NB4 (cell line): Measurements from ENCODE around the gene APMAP.

Experiments
- DNase-seq: peaks from one replicate; pipeline ENCODE4 v3.0.0; 2010; ENCODE audit warnings: low read depth
- H3K4me3 ChIP-seq: one replicate; pipeline ENCODE4 v1.5.1; 2011; ENCODE audit warnings: mild to moderate bottlenecking, low read depth, low read length, moderate library complexity
- CTCF ChIP-seq: IDR thresholded peaks from one replicate; pipeline ENCODE4 v1.5.1; 2012; ENCODE audit warnings: low read depth, low read length
- MAX ChIP-seq: IDR thresholded peaks from 2 replicates; pipeline ENCODE4 v1.6.1; 2011; ENCODE audit warnings: low read depth, low read length
- MYC ChIP-seq: IDR thresholded peaks from 2 replicates; pipeline ENCODE4 v1.6.1; 2011; ENCODE audit warnings: low read depth, low read length
- POLR2A ChIP-seq: IDR thresholded peaks from 2 replicates; pipeline ENCODE4 v1.6.1; 2011; ENCODE audit warnings: mild to moderate bottlenecking; ENCODE audit not compliant: insufficient read length; ENCODE audit errors: extremely low read depth

APMAP gene

DNA sequence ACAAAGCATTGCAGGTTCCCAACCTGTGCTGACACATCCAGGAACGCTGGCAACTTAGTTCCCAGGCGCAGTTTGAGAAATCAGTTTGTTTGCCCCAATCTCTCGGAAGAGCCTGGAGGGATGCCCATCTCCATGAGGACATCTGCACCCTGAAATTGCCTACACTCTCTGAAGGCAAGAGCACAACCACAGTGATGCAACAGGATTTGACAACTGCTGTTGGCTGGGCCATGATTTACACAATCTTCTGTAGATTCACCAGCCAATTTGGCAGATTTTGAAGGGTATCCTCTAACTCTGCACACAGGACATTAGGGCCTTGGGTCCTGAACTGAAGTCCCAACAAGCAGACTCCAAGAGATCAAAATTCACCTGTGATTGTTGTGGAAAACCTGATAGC, 3.4 kb downstream of the APMAP start:
- no peak overlapping the region for H3K4me3 ChIP-seq
- DNase-seq, result peak; percentile 28
- TF ChIP-seq MAX (no peak), CTCF (no peak), POLR2A (no peak), MYC (no peak)

- no peak overlapping the region for H3K4me3 ChIP-seq
- no peak for TF ChIP-seq MYC
- TF ChIP-seq POLR2A, result no peak
- no peak for TF ChIP-seq MAX
- no peak for TF ChIP-seq CTCF
- no peak for DNase-seq
These were observed 4.4 kb downstream of the APMAP start for GRCh38 chr20:24987873-24988835.

- TF ChIP-seq CTCF, result no peak
- TF ChIP-seq POLR2A, result no peak
- no peak for TF ChIP-seq MAX
- no peak for TF ChIP-seq MYC
- no peak overlapping the region for H3K4me3 ChIP-seq
- peak; percentile 58 for DNase-seq
These were observed 5.3 kb downstream of the APMAP start for GRCh38 chr20:24987244-24987643.

DNA sequence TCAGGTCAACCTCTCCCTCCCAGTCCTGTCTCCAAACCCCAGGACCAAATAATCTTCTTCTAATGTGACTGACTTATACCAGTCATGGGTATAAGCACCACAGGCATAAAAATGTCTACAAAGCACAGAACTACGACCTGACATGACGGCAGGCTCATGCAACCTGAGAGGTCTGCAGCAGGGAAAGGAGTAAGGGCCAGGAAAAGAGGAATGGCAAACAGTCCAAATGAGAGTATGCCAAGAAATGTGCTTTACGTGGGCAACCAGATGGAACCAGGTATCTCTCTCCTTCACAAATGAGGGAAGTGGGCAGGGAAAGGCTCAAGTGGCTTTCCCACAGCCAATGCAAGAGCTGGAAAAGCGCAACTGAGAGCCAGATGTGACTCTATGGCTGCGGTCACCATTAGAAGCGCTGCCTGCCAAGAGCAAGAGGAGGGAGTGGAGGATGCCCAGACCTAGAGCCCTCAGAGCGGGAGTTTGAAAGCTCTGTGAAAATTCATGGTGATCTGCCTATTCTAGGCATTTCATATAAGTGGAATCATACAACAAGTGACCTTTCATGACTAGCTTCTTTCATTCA, 6.0 kb downstream of the APMAP start:
- DNase-seq, result no peak
- TF ChIP-seq MYC, result no peak
- TF ChIP-seq MAX, result no peak
- no peak for TF ChIP-seq POLR2A
- TF ChIP-seq CTCF, result no peak

DNA sequence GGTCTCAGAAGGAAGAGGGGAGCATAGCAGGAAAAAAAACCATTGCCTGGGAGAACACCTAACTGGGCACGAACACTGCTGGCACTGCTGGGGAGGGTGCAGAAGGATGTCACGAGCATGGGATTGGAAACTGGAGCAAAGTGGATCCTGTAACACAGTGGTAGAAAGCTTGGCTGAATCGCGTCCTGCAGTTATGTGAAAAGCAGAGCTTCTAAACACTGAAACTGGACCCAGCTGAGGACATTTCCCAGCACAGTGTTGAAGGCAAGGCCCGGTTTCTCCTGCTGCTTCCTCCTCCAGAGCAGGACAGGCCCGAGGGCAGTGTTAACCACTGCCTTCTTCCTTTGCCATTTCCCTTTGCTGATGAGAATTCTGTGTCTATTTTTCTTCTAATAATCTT, 6.7 kb downstream of the APMAP start:
- DNase-seq, result no peak
- TF ChIP-seq POLR2A (no peak), MYC (no peak), CTCF (no peak), MAX (no peak)
- H3K4me3 ChIP-seq, result no peak overlapping the region

More for the DNA sequence above, 6.0 kb downstream of the APMAP start:
- H3K4me3 ChIP-seq, result no peak overlapping the region
